Adrenal gland (tissue), 5 donors: ENCODE measurements around the gene ADAM19.

Source experiments
- CTCF ChIP-seq, 6 experiments: fragments of 450-650 bp in 4 of 6; fragments of 200-600 bp in 2 of 6; sonication (generic) in 1 of 6; IDR thresholded peaks; 1 replicate in 5 of 6; 2 replicates in 1 of 6; pipeline versions ENCODE4 v1.5.1 to v1.8.0; 2016 to 2021; ENCODE audit warnings: antibody characterized with exemption in 6 of 6, mild to moderate bottlenecking in 2 of 6, moderate library complexity in 1 of 6
- POLR2A ChIP-seq, 2 donors: fragments of 450-650 bp; IDR thresholded peaks; one replicate each; pipeline ENCODE4 v1.6.1; 2017; ENCODE audit warnings: antibody characterized with exemption in 2 of 2, mild to moderate bottlenecking in 2 of 2, moderate library complexity in 1 of 2
- donor health status: DM: no; HTN: no; CAD: no.

GRCh38 chr5:157576678-157577077 is 1.1 kb upstream of the ADAM19 start:
- no peak for TF ChIP-seq CTCF (IDR thresholded peaks at IDR 0.05)
- TF ChIP-seq POLR2A (IDR thresholded peaks at IDR 0.05), result no peak
